GM12864 (cell line): ENCODE data around the gene ST6GALNAC1.

Experiments used
- DNase-seq: peaks from one replicate; pipeline ENCODE4 v3.0.0-alpha.2; 2011; ENCODE audit warnings: low read depth
- H3K4me3 ChIP-seq: 2 replicates; pipeline ENCODE4 v1.5.1; 2011; ENCODE audit warnings: mild to moderate bottlenecking, low read depth, low read length, control low read depth
- TF ChIP-seq, protein P1 (sequence below): IDR thresholded peaks from 2 replicates; pipeline ENCODE4 v1.5.1; 2011; ENCODE audit warnings: low read depth, mild to moderate bottlenecking, moderate library complexity, low read length, control low read depth, inconsistent platforms; ENCODE audit errors: missing control alignments

The ST6GALNAC1 gene

DNA sequence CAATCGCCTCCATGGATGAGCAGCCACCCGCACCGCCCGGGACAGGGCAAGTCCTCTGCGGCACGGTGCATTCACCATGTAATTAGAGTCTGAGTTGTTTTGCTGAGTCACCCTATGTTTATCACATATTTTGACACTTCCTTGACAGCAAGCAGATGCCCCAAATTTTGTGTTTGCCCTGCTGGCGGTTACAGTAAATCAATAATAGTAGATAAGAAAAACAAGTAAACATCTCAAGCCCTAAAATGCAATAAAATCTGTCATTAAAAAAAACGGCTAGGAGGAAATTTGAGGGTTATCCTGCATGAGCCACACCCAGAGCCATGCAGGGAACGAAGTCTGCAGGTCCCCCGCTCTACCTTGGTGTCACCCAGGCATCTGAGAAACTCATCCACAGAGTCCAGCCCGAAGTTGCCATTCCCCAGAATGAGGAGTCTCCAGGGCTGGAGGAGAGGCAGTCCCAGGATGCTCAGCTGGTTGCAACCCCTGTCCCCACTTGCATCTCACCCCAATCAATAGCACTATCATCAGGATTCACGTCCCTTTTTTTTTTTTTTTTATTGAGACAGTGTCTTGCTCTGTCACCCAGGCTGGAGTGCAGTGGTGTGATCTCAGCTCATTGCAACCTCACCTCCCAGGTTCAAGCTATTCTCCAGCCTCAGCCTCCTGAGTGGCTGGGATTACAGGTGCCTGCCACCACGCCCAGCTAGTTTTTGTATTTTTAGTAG, 16.5 kb upstream of the ST6GALNAC1 start:
- no peak for DNase-seq
- TF ChIP-seq, protein P1, sequence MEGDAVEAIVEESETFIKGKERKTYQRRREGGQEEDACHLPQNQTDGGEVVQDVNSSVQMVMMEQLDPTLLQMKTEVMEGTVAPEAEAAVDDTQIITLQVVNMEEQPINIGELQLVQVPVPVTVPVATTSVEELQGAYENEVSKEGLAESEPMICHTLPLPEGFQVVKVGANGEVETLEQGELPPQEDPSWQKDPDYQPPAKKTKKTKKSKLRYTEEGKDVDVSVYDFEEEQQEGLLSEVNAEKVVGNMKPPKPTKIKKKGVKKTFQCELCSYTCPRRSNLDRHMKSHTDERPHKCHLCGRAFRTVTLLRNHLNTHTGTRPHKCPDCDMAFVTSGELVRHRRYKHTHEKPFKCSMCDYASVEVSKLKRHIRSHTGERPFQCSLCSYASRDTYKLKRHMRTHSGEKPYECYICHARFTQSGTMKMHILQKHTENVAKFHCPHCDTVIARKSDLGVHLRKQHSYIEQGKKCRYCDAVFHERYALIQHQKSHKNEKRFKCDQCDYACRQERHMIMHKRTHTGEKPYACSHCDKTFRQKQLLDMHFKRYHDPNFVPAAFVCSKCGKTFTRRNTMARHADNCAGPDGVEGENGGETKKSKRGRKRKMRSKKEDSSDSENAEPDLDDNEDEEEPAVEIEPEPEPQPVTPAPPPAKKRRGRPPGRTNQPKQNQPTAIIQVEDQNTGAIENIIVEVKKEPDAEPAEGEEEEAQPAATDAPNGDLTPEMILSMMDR = no peak

DNA sequence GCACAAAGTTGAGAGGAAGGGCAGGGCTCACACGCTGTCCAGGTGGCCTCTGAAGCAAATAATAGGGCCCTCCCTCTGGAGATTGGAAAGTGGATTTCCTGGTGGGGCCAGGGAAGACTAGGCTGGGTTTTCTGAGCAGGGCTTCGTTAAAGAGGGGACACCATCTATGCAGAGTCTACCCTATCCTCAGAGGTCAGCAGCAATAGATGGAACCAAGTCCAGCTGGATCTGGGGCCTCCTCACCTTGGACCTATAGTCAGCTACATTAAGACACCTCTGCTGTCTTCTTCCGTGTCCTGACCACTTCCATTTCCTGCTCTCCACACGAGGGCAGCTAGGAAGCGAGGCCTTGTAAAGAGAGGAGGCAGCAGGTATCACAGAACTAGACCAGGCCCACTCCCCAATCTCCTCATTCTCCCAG, 14.7 kb upstream of the ST6GALNAC1 start:
- no peak for DNase-seq
- no peak overlapping the region for H3K4me3 ChIP-seq
- TF ChIP-seq, protein P1 = no peak

More for the DNA sequence above, 16.5 kb upstream of the ST6GALNAC1 start:
- no peak overlapping the region for H3K4me3 ChIP-seq

DNA sequence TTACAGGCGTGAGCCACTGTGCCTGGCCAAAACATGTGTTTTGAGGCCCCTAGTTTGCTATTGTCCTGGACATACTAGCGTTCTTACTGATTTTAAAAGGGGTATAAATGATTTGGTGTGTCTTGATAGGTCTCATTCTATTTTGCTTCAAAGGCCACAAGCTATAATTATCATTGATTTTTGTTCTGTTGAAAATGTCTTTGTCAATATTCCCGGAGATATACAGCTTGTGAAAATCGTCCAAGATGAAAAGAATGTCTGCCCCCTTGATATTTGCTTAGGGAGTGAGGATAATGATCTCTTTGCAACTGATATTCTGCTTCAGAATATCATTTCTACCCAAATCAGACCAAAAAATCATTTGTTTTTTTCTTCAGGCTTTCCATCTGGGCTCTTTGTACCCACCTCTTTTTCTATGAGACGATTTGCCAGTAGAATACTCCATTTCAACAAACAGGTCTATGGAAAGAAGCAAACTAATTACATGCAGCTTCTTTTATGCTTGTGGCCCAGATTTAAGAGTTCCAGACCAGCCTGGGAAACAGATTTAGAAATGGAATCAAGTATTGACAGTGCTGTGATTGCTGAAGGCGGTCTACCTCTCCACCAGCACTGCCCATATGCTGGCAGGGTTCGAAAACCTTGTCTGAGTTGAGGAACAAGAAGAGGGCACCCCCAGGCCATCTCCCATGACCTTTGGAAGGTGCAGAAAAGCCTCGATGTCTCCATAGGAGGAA, 14.1 kb upstream of the ST6GALNAC1 start:
- no peak overlapping the region for H3K4me3 ChIP-seq
- DNase-seq = no peak
- TF ChIP-seq, protein P1 = no peak

DNA sequence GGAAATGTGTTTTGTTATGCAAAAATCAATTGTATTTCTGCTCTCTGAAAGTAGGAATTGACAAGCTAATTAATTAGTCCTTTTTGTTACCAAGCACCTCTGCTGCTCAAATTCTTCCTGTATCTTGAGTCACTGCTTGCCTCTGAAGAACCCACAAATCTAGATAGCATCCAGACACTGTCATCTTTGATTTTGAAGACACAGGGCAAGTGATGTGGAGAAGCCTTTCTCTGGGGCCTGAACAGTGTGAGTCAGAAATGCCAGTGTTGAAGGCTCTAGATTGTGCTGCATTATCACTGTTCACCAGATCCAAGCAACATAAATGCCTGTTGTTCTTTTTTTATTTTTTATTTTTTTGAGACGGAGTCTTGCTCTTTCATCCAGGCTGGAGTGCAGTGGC, 10.9 kb upstream of the ST6GALNAC1 start:
- no peak for DNase-seq
- no peak overlapping the region for H3K4me3 ChIP-seq
- TF ChIP-seq, protein P1 = no peak

DNA sequence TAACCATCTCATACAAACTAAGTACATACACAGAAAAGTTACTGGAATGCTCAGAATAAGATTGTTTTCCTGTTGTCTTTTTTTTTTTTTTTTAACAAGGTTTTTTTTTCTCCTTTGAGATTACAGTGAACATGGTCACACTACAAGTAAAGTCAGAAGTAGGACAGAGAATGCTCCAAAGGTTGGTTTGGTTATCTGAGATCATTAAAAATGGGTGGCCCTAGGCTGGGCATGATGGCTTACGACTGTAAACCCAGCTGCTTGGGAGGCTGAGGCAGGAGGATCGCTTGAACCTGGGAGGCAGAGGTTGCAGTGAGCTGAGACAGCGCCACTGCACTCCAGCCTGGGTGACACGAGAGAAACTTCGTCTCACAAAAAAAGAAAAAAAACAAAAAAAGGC, 6.9 kb upstream of the ST6GALNAC1 start:
- no peak for DNase-seq
- no peak overlapping the region for H3K4me3 ChIP-seq
- TF ChIP-seq, protein P1 = no peak

DNA sequence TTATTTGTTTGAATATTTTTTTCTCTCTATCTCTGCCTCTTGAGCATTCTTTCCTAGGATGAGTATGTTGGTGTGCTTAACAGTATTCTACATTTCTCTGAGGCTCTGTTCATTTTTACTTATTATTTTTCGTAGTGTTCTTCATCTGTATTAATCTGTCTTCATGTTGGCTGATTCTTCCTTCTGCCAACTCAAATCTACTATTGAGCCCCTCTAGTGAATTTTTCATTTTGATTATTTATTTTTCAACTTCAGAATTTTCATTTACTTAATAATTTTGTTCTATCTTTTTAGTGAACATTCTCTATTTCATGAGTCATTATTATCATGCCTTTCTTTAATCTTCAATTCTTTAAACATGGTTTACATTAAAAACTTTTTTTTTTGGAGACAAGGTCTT, 3.2 kb upstream of the ST6GALNAC1 start:
- no peak overlapping the region for H3K4me3 ChIP-seq
- TF ChIP-seq, protein P1 = no peak

More for the DNA sequence above, 3.2 kb upstream of the ST6GALNAC1 start:
- no peak for DNase-seq
